Mesenchymal stem cell (in vitro differentiated cells and primary cell): Measurements from ENCODE around the gene URAD.

Experiments
- DNase-seq: peaks from one replicate; pipeline ENCODE4 v3.0.0-alpha.2; 2013
- H2AFZ ChIP-seq: one replicate; pipeline ENCODE4 v1.6.1; 2013; ENCODE audit warnings: low read depth, mild to moderate bottlenecking, control low read depth, inconsistent platforms, low read length, moderate library complexity
- H2AK5ac ChIP-seq: 2 replicates; pipeline ENCODE4 v1.6.1; 2013; ENCODE audit warnings: low read length, moderate library complexity, mild to moderate bottlenecking, inconsistent platforms; ENCODE audit not compliant: severe bottlenecking
- H2BK120ac ChIP-seq: one replicate; pipeline ENCODE4 v1.6.1; 2013; ENCODE audit warnings: low read depth, mild to moderate bottlenecking, inconsistent platforms, low read length, moderate library complexity
- H2BK12ac ChIP-seq, 2 experiments: one replicate each; pipeline ENCODE4 v1.6.1; 2013; ENCODE audit warnings: inconsistent platforms in 2 of 2, low read length in 2 of 2, mild to moderate bottlenecking in 2 of 2, moderate library complexity in 2 of 2, control low read depth in 1 of 2
- H2BK15ac ChIP-seq: one replicate; pipeline ENCODE4 v1.6.1; 2013; ENCODE audit warnings: mild to moderate bottlenecking, low read depth, inconsistent platforms; ENCODE audit not compliant: poor library complexity, severe bottlenecking
- H2BK5ac ChIP-seq: 2 replicates; pipeline ENCODE4 v1.6.1; 2013; ENCODE audit warnings: low read depth, mild to moderate bottlenecking, low read length, control low read depth, inconsistent platforms; ENCODE audit not compliant: poor library complexity, severe bottlenecking
- H3K14ac ChIP-seq, 2 experiments: one replicate each; pipeline ENCODE4 v1.6.1; 2013; ENCODE audit warnings: inconsistent platforms in 2 of 2, low read length in 2 of 2, control low read depth in 1 of 2, mild to moderate bottlenecking in 1 of 2, moderate library complexity in 1 of 2
- H3K18ac ChIP-seq, 2 experiments: one replicate each; pipeline ENCODE4 v1.6.1; 2013; ENCODE audit warnings: inconsistent platforms in 2 of 2, low read length in 2 of 2, control low read depth in 1 of 2, low read depth in 1 of 2, mild to moderate bottlenecking in 1 of 2
- H3K23ac ChIP-seq, 2 experiments: one replicate each; pipeline ENCODE4 v1.6.1; 2013; ENCODE audit warnings: inconsistent platforms in 2 of 2, low read length in 2 of 2, mild to moderate bottlenecking in 2 of 2, moderate library complexity in 2 of 2, control low read depth in 1 of 2
- H3K27ac ChIP-seq: 2 replicates; pipeline ENCODE4 v1.5.1; 2013; ENCODE audit warnings: mild to moderate bottlenecking, moderate library complexity, low read length, control low read depth, inconsistent platforms; ENCODE audit not compliant: poor library complexity, severe bottlenecking
- H3K27me3 ChIP-seq, 2 experiments: 2 replicates each; pipeline versions ENCODE4 v1.6.1 to v1.7.0; 2013; ENCODE audit warnings: low read length in 2 of 2, mild to moderate bottlenecking in 2 of 2, moderate library complexity in 2 of 2, control low read depth in 1 of 2, inconsistent platforms in 1 of 2; ENCODE audit not compliant: control insufficient read depth in 1 of 2, insufficient read depth in 1 of 2
- H3K36me3 ChIP-seq, 2 experiments: 2 replicates each; pipeline versions ENCODE4 v1.6.1 to v1.7.0; 2013; ENCODE audit warnings: low read length in 2 of 2, control low read depth in 1 of 2, inconsistent platforms in 1 of 2, low read depth in 1 of 2, mild to moderate bottlenecking in 1 of 2; ENCODE audit not compliant: insufficient read depth in 2 of 2, control insufficient read depth in 1 of 2
- H3K4ac ChIP-seq, 2 experiments: one replicate each; pipeline ENCODE4 v1.6.1; 2013; ENCODE audit warnings: inconsistent platforms in 2 of 2, low read length in 2 of 2, mild to moderate bottlenecking in 2 of 2, moderate library complexity in 2 of 2, control low read depth in 1 of 2, low read depth in 1 of 2
- H3K4me1 ChIP-seq: 2 replicates; pipeline ENCODE4 v1.6.1; 2013; ENCODE audit warnings: low read depth, low read length, control low read depth; ENCODE audit not compliant: control insufficient read depth, insufficient read depth
- H3K4me2 ChIP-seq: 2 replicates; pipeline ENCODE4 v1.6.1; 2013; ENCODE audit warnings: low read length, mild to moderate bottlenecking, inconsistent platforms; ENCODE audit not compliant: poor library complexity, severe bottlenecking
- H3K4me3 ChIP-seq, 2 experiments: 2 replicates each; pipeline versions ENCODE4 v1.5.1 to v1.7.0; 2013; ENCODE audit warnings: low read length in 2 of 2, mild to moderate bottlenecking in 2 of 2, control low read depth in 1 of 2, low read depth in 1 of 2; ENCODE audit not compliant: insufficient read depth in 1 of 2
- H3K79me1 ChIP-seq: replicated peaks from 2 replicates; pipeline ENCODE4 v1.6.1; 2013; ENCODE audit warnings: mild to moderate bottlenecking, control low read depth, low read length, inconsistent platforms; ENCODE audit not compliant: poor library complexity, severe bottlenecking
- H3K9ac ChIP-seq: 2 replicates; pipeline ENCODE4 v1.7.0; 2013; ENCODE audit warnings: mild to moderate bottlenecking, low read length, moderate library complexity
- H3K9me3 ChIP-seq: 2 replicates; pipeline ENCODE4 v1.7.0; 2013; ENCODE audit warnings: mild to moderate bottlenecking, low read length; ENCODE audit not compliant: control insufficient read depth
- H4K8ac ChIP-seq: one replicate; pipeline ENCODE4 v1.6.1; 2013; ENCODE audit warnings: inconsistent platforms, mild to moderate bottlenecking, low read length, moderate library complexity
- H4K91ac ChIP-seq: one replicate; pipeline ENCODE4 v1.6.1; 2013; ENCODE audit warnings: mild to moderate bottlenecking, low read length, inconsistent platforms
- WGBS: methylation state at CpG from one replicate; pipeline ENCODE4 v1.1.7; 2013; ENCODE audit warnings: mixed read lengths; 5-methylcytosine and 5-hydroxymethylcytosine counted together

Gene URAD

GRCh38 chr13:27969866-27970229 lies 18.6 kb downstream of the URAD start:
- Histone ChIP-seq H3K27ac (no peak overlapping the region), H4K8ac (no peak overlapping the region), H2BK15ac (no peak overlapping the region), H3K79me1 (no peaks in the 10 kb centered on the region), H3K9me3 (no peaks in the 10 kb centered on the region), H2BK12ac (no peak overlapping the region), H3K4me2 (no peak overlapping the region), H3K4ac (no peak overlapping the region), H3K36me3 (peaks cover 0 to 3% of the 10 kb centered on the region in 2 experiments), H3K14ac (no peak overlapping the region), H3K4me1 (peaks cover 16% of the 10 kb centered on the region), H2BK5ac (no peak overlapping the region), H2AK5ac (no peak overlapping the region), H3K4me3 (no peak overlapping the region), H4K91ac (no peak overlapping the region), H3K23ac (no peak overlapping the region), H2BK120ac (no peak overlapping the region), H3K9ac (no peak overlapping the region), H3K18ac (no peak overlapping the region), H2AFZ (no peak overlapping the region), H3K27me3 (peaks cover 97 to 100% of the 10 kb centered on the region in 2 experiments)
- DNase-seq = no peak
- 17% methylated on average over 4 of the region's 7 CpGs for WGBS

GRCh38 chr13:27969082-27969865 lies 19.2 kb downstream of the URAD start, which contains the start of gene CDX2:
CDX2 (minus strand) TSS chr13:27969315; CDS start chr13:27969006, 309 bp downstream.
- no peak within 1 kb of the TSS for H3K27ac ChIP-seq
- H3K4me2 ChIP-seq = peak within 1 kb of the TSS; percentile 47
- peak within 1 kb of the TSS in 1 of 2 experiments; percentile 16 for H2BK12ac ChIP-seq
- DNase-seq = peak; percentile 83
- H3K9me3 ChIP-seq = no peaks in the 10 kb centered on the region
- H3K4me3 ChIP-seq = no peak within 1 kb of the TSS
- H3K27me3 ChIP-seq = peaks cover 97 to 100% of the 10 kb centered on the region in 2 experiments
- no peak within 1 kb of the TSS for H2BK5ac ChIP-seq
- no peak within 1 kb of the TSS for H3K9ac ChIP-seq
- H3K23ac ChIP-seq = peak within 1 kb of the TSS in 1 of 2 experiments; percentile 99
- H2BK120ac ChIP-seq = peak within 1 kb of the TSS; percentile 8
- 2% methylated on average over 26 of the region's 34 CpGs for WGBS
- peaks cover 16% of the 10 kb centered on the region for H3K4me1 ChIP-seq
- peak within 1 kb of the TSS; percentile 47 for H2AFZ ChIP-seq
- peaks cover 0 to 3% of the 10 kb centered on the region in 2 experiments for H3K36me3 ChIP-seq
- H3K79me1 ChIP-seq = no peaks in the 10 kb centered on the region
- H3K18ac ChIP-seq = peak within 1 kb of the TSS in 1 of 2 experiments; percentile 68
- peak within 1 kb of the TSS; percentile 60 for H4K8ac ChIP-seq
- H4K91ac ChIP-seq = peak within 1 kb of the TSS; percentile 78
- H2BK15ac ChIP-seq = no peak within 1 kb of the TSS
- H2AK5ac ChIP-seq = no peak within 1 kb of the TSS
- H3K4ac ChIP-seq = no peak within 1 kb of the TSS
- peak within 1 kb of the TSS in 1 of 2 experiments; percentile 68 for H3K14ac ChIP-seq

GRCh38 chr13:27968316-27969081 lies 20.0 kb downstream of the URAD start:
- H2BK120ac ChIP-seq = peak overlapping the region; percentile 8
- H3K23ac ChIP-seq = peak overlapping the region in 1 of 2 experiments; percentile 99
- peaks cover 95 to 100% of the 10 kb centered on the region in 2 experiments for H3K27me3 ChIP-seq
- H3K14ac ChIP-seq = peak overlapping the region in 1 of 2 experiments; percentile 68
- peak overlapping the region; percentile 47 for H3K4me2 ChIP-seq
- peak; percentile 43 for DNase-seq
- H2AFZ ChIP-seq = peak overlapping the region; percentile 47
- peaks cover 16% of the 10 kb centered on the region for H3K4me1 ChIP-seq
- no peak overlapping the region for H2BK15ac ChIP-seq
- H3K18ac ChIP-seq = peak overlapping the region in 1 of 2 experiments; percentile 68
- WGBS = under 1% methylated on average over 78 of the region's 86 CpGs
- H2BK12ac ChIP-seq = peak overlapping the region in 1 of 2 experiments; percentile 16
- no peak overlapping the region for H3K9ac ChIP-seq
- H4K8ac ChIP-seq = peak overlapping the region; percentile 60
- no peaks in the 10 kb centered on the region for H3K9me3 ChIP-seq
- H3K79me1 ChIP-seq = no peaks in the 10 kb centered on the region
- H3K27ac ChIP-seq = no peak overlapping the region
- peaks cover 0 to 3% of the 10 kb centered on the region in 2 experiments for H3K36me3 ChIP-seq
- H2AK5ac ChIP-seq = no peak overlapping the region
- H3K4ac ChIP-seq = no peak overlapping the region
- peak overlapping the region; percentile 78 for H4K91ac ChIP-seq
- no peak overlapping the region for H2BK5ac ChIP-seq
- no peak overlapping the region for H3K4me3 ChIP-seq
